CD4-positive, alpha-beta T cell treated with Interleukin-1 beta for 1 hour (primary cell): Measurements from ENCODE around the gene SUPT4H1.

Experiments used
- DNase-seq, 2 donors: peaks; one replicate each; pipeline ENCODE4 v3.0.0-alpha.2; 2020 to 2022

Gene SUPT4H1

GRCh38 chr17:58316260-58316960 lies 35.6 kb downstream of the SUPT4H1 start:
- DNase-seq, result no peak

- DNase-seq, result no peak
Observed at GRCh38 chr17:58315750-58316149, 36.3 kb downstream of the SUPT4H1 start.

GRCh38 chr17:58315281-58315711 lies 36.7 kb downstream of the SUPT4H1 start:
- no peak for DNase-seq

- DNase-seq, result no peak
Observed at GRCh38 chr17:58314706-58315015, 37.3 kb downstream of the SUPT4H1 start.

DNA sequence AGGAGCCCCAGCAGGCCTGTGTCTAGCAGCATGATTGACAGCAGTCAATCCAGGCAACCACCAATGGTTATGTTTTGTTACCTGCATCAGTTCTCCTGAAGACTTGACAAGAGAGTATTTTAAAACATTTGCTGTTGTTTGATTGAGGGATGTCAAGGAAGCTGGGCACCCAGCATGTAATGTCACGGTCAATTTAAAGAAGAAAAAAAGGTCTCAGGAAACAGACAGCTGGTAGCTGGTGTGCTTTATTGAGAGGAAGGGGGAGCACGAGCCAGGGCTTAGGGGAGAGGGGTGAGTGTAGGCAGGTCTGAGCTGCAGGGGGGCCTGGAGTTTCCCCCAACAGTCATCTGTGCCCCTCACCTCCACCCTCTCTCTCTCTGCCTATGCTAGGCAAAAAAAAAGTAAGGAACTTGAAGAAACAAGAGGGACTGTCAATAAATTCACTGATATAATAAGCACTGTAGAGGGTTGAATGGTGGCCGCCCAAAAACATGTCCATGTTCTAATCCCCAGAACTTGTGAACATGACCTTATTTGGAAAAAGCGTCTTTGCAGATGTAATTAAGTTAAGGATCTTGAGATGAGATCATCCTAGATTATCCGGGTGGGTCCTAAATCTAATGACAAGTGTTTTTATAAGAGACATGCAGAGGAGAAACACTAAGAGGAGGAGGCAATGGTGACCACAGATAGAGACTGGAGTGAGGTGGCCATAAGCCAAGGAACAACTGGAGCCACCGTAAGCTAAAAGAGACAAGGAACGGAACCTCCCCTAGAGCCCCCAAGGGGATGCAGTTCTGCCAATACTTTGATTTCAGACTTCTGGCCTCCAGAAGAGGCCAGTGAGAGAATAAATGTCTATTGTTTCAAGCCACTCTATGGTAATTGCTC lies 37.9 kb downstream of the SUPT4H1 start:
- no peak for DNase-seq

GRCh38 chr17:58312829-58313228 lies 39.2 kb downstream of the SUPT4H1 start:
- no peak for DNase-seq

DNA sequence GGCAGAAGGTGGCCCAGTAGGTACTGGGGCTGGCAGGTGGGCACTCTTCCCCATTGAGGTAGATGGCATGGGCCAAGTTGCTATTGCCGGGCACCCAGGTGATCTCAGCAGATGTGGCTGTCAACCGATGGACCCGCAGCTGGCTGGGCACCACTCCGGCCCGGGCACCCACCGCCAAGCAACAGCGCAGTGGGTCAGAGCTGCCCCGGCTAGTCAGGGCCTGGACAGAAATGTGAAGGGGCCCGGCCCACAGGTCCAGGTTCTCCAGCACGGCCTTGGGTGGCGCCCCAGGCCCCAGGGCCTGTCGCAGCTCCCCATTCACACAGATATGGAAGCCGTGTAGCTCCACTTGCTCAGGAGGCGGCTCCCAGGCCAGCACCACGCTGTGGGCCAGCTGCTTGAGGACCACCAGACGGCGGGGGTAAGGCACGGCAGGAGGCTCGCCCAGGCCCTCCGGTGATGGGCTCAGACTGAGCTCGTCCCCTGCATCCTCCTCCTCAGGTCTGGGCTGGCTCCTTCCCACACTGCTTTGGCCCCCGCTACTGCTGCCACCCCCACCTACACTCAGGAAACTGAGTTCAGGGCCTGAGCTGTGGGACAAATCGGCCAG lies 39.9 kb downstream of the SUPT4H1 start:
- DNase-seq, result no peak

- no peak for DNase-seq
Observed at GRCh38 chr17:58311429-58311894, 40.5 kb downstream of the SUPT4H1 start.

DNA sequence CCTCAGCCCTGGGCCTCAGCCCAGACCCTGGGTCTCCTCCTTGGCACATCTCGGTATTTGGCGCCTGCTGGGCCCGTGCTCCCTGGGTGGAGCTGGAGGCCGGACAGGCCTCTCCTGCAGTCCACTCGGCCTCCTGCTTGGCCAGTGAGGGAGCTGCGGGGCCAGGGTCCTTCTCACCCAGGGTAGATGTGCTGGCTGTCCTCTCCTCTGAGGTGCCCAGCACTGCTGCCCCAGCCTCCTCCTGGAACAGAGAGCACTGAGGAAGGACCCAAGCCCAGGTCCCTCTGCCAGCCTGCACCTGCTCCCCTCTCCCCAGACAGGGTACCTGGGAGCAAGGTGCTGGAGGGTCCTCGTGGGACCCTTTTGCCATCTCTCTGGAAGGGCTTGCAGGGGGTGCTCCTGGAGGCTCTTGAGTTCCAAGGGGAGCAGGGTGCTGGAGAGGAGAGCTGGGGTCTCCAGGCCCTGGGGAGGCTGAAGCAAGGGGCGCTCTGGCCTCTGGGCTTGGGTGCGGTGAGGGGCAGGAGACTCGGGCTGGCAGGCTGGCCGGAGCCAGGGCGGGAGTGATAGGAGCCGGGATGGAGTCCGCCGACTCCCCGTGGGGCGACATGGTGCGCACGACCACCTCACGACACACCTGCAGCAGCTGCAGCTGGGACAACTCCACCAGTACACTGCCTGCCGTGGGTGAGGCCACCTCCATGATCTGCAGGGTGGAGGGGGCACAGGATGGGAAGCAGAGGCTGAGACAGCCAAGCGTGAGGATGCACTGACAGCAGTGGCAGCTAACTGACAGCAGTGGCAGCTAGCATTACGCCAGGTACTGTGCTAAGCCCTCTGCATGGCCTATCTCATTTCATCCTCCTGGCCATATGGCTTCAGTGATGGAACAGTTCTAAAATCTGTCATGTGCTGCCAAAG lies 41.2 kb downstream of the SUPT4H1 start:
- no peak for DNase-seq

GRCh38 chr17:58309918-58310259 lies 42.1 kb downstream of the SUPT4H1 start:
- no peak for DNase-seq

- no peak for DNase-seq
Observed at GRCh38 chr17:58308985-58309917, 42.8 kb downstream of the SUPT4H1 start.

DNA sequence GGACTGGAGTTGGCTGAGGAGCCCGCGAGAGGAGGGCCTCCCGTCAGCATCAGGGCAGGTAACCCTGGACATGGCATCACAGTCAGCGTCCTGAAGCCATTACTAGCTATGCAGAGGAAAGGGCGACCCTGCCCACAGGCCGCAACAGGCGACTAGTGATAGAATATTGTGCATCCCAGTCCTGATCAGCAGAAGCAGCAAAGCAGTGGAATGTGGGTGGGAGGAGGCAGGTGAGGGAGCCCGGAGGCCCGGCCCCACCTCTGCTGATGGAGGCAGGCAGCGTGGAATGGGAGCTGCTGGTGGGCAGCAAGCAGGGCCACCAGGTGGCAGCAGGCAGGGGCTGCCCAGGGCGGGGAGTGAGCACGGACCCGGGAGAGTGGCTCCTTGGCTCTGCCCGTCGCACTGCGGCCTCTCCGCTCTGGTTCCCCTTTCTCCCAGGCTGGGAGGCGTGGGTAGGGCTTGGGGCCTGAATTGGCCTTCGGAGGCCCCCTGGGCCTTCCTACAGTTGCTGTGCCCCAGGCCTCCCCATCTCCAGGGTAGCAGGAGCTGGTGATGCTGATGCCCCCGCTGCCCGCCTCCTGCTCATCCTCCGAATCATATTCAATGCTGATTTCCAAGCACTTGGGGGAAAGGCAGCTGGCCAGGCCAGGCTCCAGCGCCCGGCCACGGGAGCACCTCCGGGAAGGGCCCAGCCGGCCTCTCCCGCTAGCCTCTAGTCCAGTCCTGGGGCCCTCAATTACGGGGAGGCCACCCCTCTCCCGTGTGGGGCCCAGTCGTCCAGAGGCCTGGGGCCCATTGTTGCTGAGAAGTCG lies 43.6 kb downstream of the SUPT4H1 start:
- DNase-seq, result peak in 1 of 2 donors; percentile 37

- DNase-seq, result no peak
Observed at GRCh38 chr17:58307468-58308172, 44.4 kb downstream of the SUPT4H1 start.

- no peak for DNase-seq
Observed at GRCh38 chr17:58306131-58306951, 45.7 kb downstream of the SUPT4H1 start.

- no peak for DNase-seq
Observed at GRCh38 chr17:58305626-58306025, 46.4 kb downstream of the SUPT4H1 start.

DNA sequence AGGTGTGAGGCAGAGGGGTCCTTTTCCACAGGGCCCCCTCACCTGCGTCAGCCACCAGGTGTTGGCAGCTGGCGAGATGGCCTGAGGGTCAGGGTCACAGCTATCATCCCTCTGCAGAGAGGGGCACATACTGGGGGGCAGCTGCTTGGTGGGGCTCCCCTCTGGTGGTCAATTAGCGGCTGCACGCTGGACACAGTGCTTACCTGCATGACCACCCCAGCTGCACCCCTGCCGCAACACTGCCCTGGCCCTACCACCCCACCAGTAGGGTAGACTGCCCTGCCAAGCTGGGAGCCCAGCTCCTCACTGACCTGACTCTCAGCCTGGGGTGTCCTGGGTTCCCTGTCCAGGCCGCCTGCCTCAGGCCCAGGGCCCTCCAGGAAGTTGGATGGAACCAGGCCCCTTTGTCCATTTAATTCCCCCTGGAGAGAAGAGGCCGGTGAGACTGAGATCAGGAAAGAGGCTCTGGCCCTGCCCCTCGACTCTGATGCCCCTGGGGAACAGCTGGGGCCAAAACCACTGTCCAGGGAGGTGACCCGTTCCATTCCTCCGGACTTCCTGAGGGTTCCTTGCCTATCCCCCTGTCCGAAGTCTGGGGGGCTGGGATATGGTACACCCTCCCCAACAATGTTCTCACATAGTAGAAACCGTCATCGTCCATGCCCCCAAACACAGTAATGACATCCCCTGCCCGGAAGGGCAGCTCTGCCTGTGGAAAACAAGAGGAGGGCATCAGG lies 47.1 kb downstream of the SUPT4H1 start:
- no peak for DNase-seq

GRCh38 chr17:58303971-58304749 lies 47.8 kb downstream of the SUPT4H1 start:
- peak; percentile 65 to 66 for DNase-seq
